Stimulated activated CD4-positive, alpha-beta T cell treated with anti-CD3 and anti-CD28 coated beads, Interleukin-12 subunit alpha, Interleukin-12 subunit beta, amount 100 ng/mL, for 48 hours (primary cell): ENCODE data around the gene CMPK2.

Source experiments
- DNase-seq, 3 donors: peaks; one replicate each; pipeline ENCODE4 v3.0.0-alpha.2; 2020; ENCODE audit warnings: low read depth in 2 of 3, low spot score in 1 of 3

The CMPK2 gene

GRCh38 chr2:6813573-6813972, 52.1 kb downstream of the CMPK2 start:
- DNase-seq = no peak

GRCh38 chr2:6812857-6813530, 52.7 kb downstream of the CMPK2 start:
- no peak for DNase-seq

GRCh38 chr2:6810961-6811360, 54.7 kb downstream of the CMPK2 start:
- DNase-seq = no peak

- DNase-seq = no peak
Measured at GRCh38 chr2:6808426-6808825, 57.3 kb downstream of the CMPK2 start.

- no peak for DNase-seq
Measured at GRCh38 chr2:6806604-6807003, 59.1 kb downstream of the CMPK2 start.

GRCh38 chr2:6800553-6800952, 65.2 kb downstream of the CMPK2 start:
- no peak for DNase-seq
